Measurements from ENCODE around the gene TUBGCP2. TPM values are rescaled to one million over a fixed set of nuclear protein-coding genes. Genes with fewer than 3 reads are reported as not detected.
A peak's percentile ranks its signal among the peaks of the same experiment; 100 is the strongest.

TUBGCP2 gene
- total and polyA plus RNA-seq, 2 of the 13 experiments (the other 11 are each of a cell fraction or from before 2014, with no cell fraction given) = 21.3 to 34.5 TPM

- no peak for DNase-seq (ENCODE audit: low spot score)
- Histone ChIP-seq H3K4me2 (ENCODE audit: low read depth, low read length) (no peak overlapping the region), H3K27me3 (ENCODE audit: control insufficient read depth in 1 of 2, insufficient read depth in 2 of 2, low read length in 2 of 2) (peaks cover 21 to 67% of the 10 kb centered on the region in 2 experiments; a peak in 4 of 5 replicates), H3K79me2 (ENCODE audit: insufficient read depth, low read length) (no peaks in the 10 kb centered on the region), H3K36me3 (replicated peaks in 1 of 2; ENCODE audit: control insufficient read depth in 1 of 2, insufficient read depth in 2 of 2, low read length in 2 of 2) (no peaks in the 10 kb centered on the region), H3K4me3 (replicated peaks in 1 of 3; ENCODE audit: insufficient read depth in 1 of 3, low read depth in 2 of 3, low read length in 3 of 3) (no peak overlapping the region), H3K27ac (ENCODE audit: extremely low read length, insufficient read depth, low read length) (no peak overlapping the region), H2AFZ (ENCODE audit: low read length) (no peak overlapping the region), H3K4me1 (ENCODE audit: insufficient read depth, low read length) (peaks cover 23% of the 10 kb centered on the region), H4K20me1 (ENCODE audit: insufficient read depth, low read length) (no peaks in the 10 kb centered on the region), H3K9me3 (ENCODE audit: low read length) (no peaks in the 10 kb centered on the region), H3K9ac (ENCODE audit: insufficient read depth, low read depth, low read length) (no peak overlapping the region)
- ATAC-seq = no peak
- 36% methylated on average over 7 of the region's 14 CpGs for WGBS (ENCODE audit: low lambda C conversion rate)
- in situ Hi-C loops (cut with HindIII; ENCODE audit: extremely low pct_ligation_motif_present, low pct_unique_long_range_greater_than_20kb) (no loop called here), intact Hi-C loops (cut with micrococcal nuclease; ENCODE audit: unreplicated experiment) (no loop called here)
- ChIA-PET POLR2A (no interaction called here), CTCF (ENCODE audit: low intra/inter-chr PET ratio, low total read pairs) (no interaction called here)
- no TSS peak for BruUV-seq (replicated peaks)
- FAIRE-seq = no peak
- TF ChIP-seq ZNF83 (CRISPR knock-in tag; IDR thresholded peaks at IDR 0.05; ENCODE audit: borderline replicate concordance) = no peak
- TF ChIP-seq SSRP1 (CRISPR knock-in tag; IDR thresholded peaks at IDR 0.05) = no peak
Observed at GRCh38 chr10:133243593-133243992, 65.1 kb downstream of the TUBGCP2 start.

DNA sequence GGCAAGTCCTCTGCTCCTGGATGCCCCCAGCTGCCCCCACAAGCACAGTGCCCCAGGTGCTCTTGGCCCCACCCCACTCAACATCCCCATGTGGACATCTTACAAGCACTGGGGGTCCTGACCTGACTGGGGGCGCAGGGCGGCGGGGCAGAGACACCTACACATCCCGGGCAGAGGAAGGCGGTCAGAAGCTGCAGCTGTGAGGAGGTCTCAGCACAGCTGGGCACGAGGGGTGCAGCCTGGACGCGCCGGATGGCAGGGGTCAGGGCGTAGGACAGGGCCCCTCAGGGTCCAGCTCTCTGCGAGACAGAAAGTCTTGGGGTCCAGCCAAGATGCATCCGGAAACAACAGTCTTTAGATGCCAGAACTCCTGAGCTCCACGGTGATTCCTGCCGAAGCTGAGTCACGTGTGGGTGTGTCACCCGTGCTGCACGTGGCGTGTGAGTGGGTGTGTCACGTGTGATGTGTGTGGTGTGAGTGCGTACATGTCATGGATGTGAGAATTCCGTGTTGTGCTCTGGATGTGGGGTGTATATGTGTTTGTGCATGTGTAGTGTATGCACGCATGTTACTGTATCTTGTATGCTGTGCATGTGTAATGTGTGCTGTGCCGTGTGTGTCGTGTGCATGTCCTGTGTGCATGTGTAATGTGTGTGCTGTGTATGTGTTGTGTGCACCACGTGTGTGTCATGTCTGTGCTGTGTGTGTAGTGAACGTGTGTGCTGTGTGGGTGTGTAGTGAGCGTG lies 65.9 kb downstream of the TUBGCP2 start:
- no peaks in the 10 kb centered on the region for H3K79me2 ChIP-seq (ENCODE audit: insufficient read depth, low read length)
- H3K4me3 ChIP-seq (replicated peaks in 1 of 3; ENCODE audit: insufficient read depth in 1 of 3, low read depth in 2 of 3, low read length in 3 of 3) = no peak overlapping the region
- H3K36me3 ChIP-seq (replicated peaks in 1 of 2; ENCODE audit: control insufficient read depth in 1 of 2, insufficient read depth in 2 of 2, low read length in 2 of 2) = no peaks in the 10 kb centered on the region
- CTCF ChIA-PET (ENCODE audit: low intra/inter-chr PET ratio, low total read pairs) = no interaction called here
- WGBS (ENCODE audit: low lambda C conversion rate) = 25% methylated on average over 16 of the region's 27 CpGs
- H3K4me2 ChIP-seq (ENCODE audit: low read depth, low read length) = no peak overlapping the region
- FAIRE-seq (no peak), DNase-seq (ENCODE audit: low spot score) (no peak), ATAC-seq (no peak)
- no peaks in the 10 kb centered on the region for H3K9me3 ChIP-seq (ENCODE audit: low read length)
- no peak overlapping the region for H3K9ac ChIP-seq (ENCODE audit: insufficient read depth, low read depth, low read length)
- BruUV-seq (replicated peaks) = no TSS peak
- H3K4me1 ChIP-seq (ENCODE audit: insufficient read depth, low read length) = peaks cover 23% of the 10 kb centered on the region
- peak; percentile 27; the same call in 1 of the 2 replicates for TF ChIP-seq RAD51 (IDR thresholded peaks at IDR 0.05; ENCODE audit: borderline replicate concordance)
- TF ChIP-seq, protein P1, sequence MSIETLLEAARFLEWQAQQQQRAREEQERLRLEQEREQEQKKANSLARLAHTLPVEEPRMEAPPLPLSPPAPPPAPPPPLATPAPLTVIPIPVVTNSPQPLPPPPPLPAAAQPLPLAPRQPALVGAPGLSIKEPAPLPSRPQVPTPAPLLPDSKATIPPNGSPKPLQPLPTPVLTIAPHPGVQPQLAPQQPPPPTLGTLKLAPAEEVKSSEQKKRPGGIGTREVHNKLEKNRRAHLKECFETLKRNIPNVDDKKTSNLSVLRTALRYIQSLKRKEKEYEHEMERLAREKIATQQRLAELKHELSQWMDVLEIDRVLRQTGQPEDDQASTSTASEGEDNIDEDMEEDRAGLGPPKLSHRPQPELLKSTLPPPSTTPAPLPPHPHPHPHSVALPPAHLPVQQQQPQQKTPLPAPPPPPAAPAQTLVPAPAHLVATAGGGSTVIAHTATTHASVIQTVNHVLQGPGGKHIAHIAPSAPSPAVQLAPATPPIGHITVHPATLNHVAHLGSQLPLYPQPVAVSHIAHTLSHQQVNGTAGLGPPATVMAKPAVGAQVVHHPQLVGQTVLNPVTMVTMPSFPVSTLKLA (IDR thresholded peaks at IDR 0.05) = peak; percentile 94
- TF ChIP-seq USF2 (IDR thresholded peaks at IDR 0.05; ENCODE audit: low read depth, low read length) = peak; percentile 60; the same call in 1 of the 2 replicates
- no peak for TF ChIP-seq USF2 (CRISPR knock-in tag; IDR thresholded peaks at IDR 0.05; ENCODE audit: borderline replicate concordance)
- peak; percentile 70 for TF ChIP-seq BHLHE40 (IDR thresholded peaks at IDR 0.05; ENCODE audit: low read length)
- TF ChIP-seq CREB1 (IDR thresholded peaks at IDR 0.05) = peak; percentile 31; the same call in 1 of the 2 replicates
- no peak for TF ChIP-seq CREB1 (CRISPR knock-in tag; IDR thresholded peaks at IDR 0.05)
- no peak for TF ChIP-seq HNRNPUL1 (IDR thresholded peaks at IDR 0.05; ENCODE audit: low read depth, low read length)
- TF ChIP-seq POLR2G (IDR thresholded peaks at IDR 0.05; ENCODE audit: low read depth, low read length) = no peak
- H3K27me3 ChIP-seq (ENCODE audit: control insufficient read depth in 1 of 2, insufficient read depth in 2 of 2, low read length in 2 of 2) = peaks cover 18 to 67% of the 10 kb centered on the region in 2 experiments
- H3K27ac ChIP-seq (ENCODE audit: extremely low read length, insufficient read depth, low read length) = no peak overlapping the region
- H4K20me1 ChIP-seq (ENCODE audit: insufficient read depth, low read length) = no peaks in the 10 kb centered on the region
- in situ Hi-C loops (cut with HindIII; ENCODE audit: extremely low pct_ligation_motif_present, low pct_unique_long_range_greater_than_20kb) = no loop called here
- H2AFZ ChIP-seq (ENCODE audit: low read length) = no peak overlapping the region
- POLR2A ChIA-PET = no interaction called here
- intact Hi-C loops (cut with micrococcal nuclease; ENCODE audit: unreplicated experiment) = no loop called here
